Measurements from ENCODE around the gene DUSP11. TPM values are rescaled to one million over a fixed set of nuclear protein-coding genes. Genes with fewer than 3 reads are reported as not detected.

The DUSP11 gene
- total and polyA plus RNA-seq, 9 of the 15 experiments (the other 6 are each of a cell fraction or from before 2014, with no cell fraction given): 20.7 to 79.8 (median 29.3) TPM

GRCh38 chr2:73736855-73737779, 42.8 kb downstream of the DUSP11 start, which contains the start of gene TPRKB (continued):
- TF ChIP-seq HMGXB4 (CRISPR knock-in tag; IDR thresholded peaks at IDR 0.05): peak; percentile 85; the same call in 1 of the 2 replicates
- no peak for TF ChIP-seq TGIF2 (CRISPR knock-in tag; IDR thresholded peaks at IDR 0.05)
- TF ChIP-seq SIN3B (IDR thresholded peaks at IDR 0.05; ENCODE audit: low read depth): peak; percentile 84
- no peak for TF ChIP-seq ILK (tag; IDR thresholded peaks at IDR 0.05; ENCODE audit: borderline replicate concordance, low read depth)
- no peak for TF ChIP-seq ID3 (CRISPR knock-in tag; IDR thresholded peaks at IDR 0.05)
- TF ChIP-seq ID3 (tag; IDR thresholded peaks at IDR 0.05): no peak
- no peak for TF ChIP-seq ZNF778 (CRISPR knock-in tag; IDR thresholded peaks at IDR 0.05)
- peak; percentile 96 for TF ChIP-seq PHF20 (IDR thresholded peaks at IDR 0.05; ENCODE audit: partially characterized antibody)
- 0 out of 2 replicates have a peak, but pooled peaks have one; percentile 65 for TF ChIP-seq ZHX1 (conservative IDR thresholded peaks at IDR 0.05; ENCODE audit: low read length)
- no peak for TF ChIP-seq NUFIP1 (IDR thresholded peaks at IDR 0.05; ENCODE audit: partially characterized antibody)
- no peak for TF ChIP-seq ZEB2 (IDR thresholded peaks at IDR 0.05)
- 0 out of 2 replicates have a peak, but pooled peaks have one; percentile 72 for TF ChIP-seq NFRKB (IDR thresholded peaks at IDR 0.05; ENCODE audit: low read depth)
- TF ChIP-seq MLLT1 (IDR thresholded peaks at IDR 0.05): peak in 1 of 2 experiments; percentile 91; a peak in 2 of 4 replicates
- TF ChIP-seq DDX20 (tag; IDR thresholded peaks at IDR 0.05; ENCODE audit: low read depth): no peak
- no peak for TF ChIP-seq HBP1 (CRISPR knock-in tag; IDR thresholded peaks at IDR 0.05)
- TF ChIP-seq CHD2 (IDR thresholded peaks at IDR 0.05; ENCODE audit: low read depth, low read length): 0 out of 2 replicates have a peak, but pooled peaks have one; percentile 48
- peak; percentile 60 for TF ChIP-seq ASH1L (IDR thresholded peaks at IDR 0.05; ENCODE audit: borderline replicate concordance, low read depth, partially characterized antibody)
- TF ChIP-seq TFAP4 (CRISPR knock-in tag; IDR thresholded peaks at IDR 0.05; ENCODE audit: borderline replicate concordance): peak; percentile 98
